ENCODE measurements around the gene VRK2. TPM values are rescaled to one million over a fixed set of nuclear protein-coding genes. Genes with fewer than 3 reads are reported as not detected.
A peak's percentile ranks its signal among the peaks of the same experiment; 100 is the strongest.

VRK2 gene
- total and polyA plus RNA-seq, 5 donors from 2014 or later, result 20.5 to 28.6 (median 24.0) TPM

- Histone ChIP-seq H3K36me3 (ENCODE audit: control insufficient read depth, insufficient read depth, low read length) (no peaks in the 10 kb centered on the region), H3K4me1 (ENCODE audit: control insufficient read depth, insufficient read depth, low read length, poor library complexity, severe bottlenecking) (no peaks in the 10 kb centered on the region), H3K27me3 (ENCODE audit: control insufficient read depth, insufficient read depth, low read length) (no peaks in the 10 kb centered on the region), H3K4me3 (ENCODE audit: low read depth, low read length) (no peak overlapping the region), H3K9me3 (ENCODE audit: control insufficient read depth in 2 of 2, low read length in 2 of 2) (peaks cover 0 to 4% of the 10 kb centered on the region in 2 experiments), H3K27ac (ENCODE audit: insufficient read depth, low read length, poor library complexity, severe bottlenecking) (no peak overlapping the region)
- H3K27ac Mint-ChIP-seq, result no peak overlapping the region
- no peak for DNase-seq
- peaks cover 0 to 15% (median 4%) of the 10 kb centered on the region in 4 donors for H3K4me1 Mint-ChIP-seq
- H3K4me3 Mint-ChIP-seq, result no peak overlapping the region
- H3K27me3 Mint-ChIP-seq, result no peaks in the 10 kb centered on the region
- H3K36me3 Mint-ChIP-seq, result peaks cover 20% of the 10 kb centered on the region
- ATAC-seq (ENCODE audit: low read depth in 2 of 2), result no peak
- H3K9me3 Mint-ChIP-seq, result peaks cover 0 to 12% (median 2%) of the 10 kb centered on the region in 7 donors
These were observed 51.9 kb downstream of the VRK2 start for GRCh38 chr2:58098254-58099095.

- peaks cover 0 to 10% (median 2%) of the 10 kb centered on the region in 7 donors for H3K9me3 Mint-ChIP-seq
- H3K27me3 Mint-ChIP-seq, result no peaks in the 10 kb centered on the region
- H3K36me3 Mint-ChIP-seq, result peaks cover 19% of the 10 kb centered on the region
- H3K36me3 ChIP-seq (ENCODE audit: control insufficient read depth, insufficient read depth, low read length), result no peaks in the 10 kb centered on the region
- H3K27ac ChIP-seq (ENCODE audit: insufficient read depth, low read length, poor library complexity, severe bottlenecking), result no peak overlapping the region
- H3K4me1 ChIP-seq (ENCODE audit: control insufficient read depth, insufficient read depth, low read length, poor library complexity, severe bottlenecking), result no peaks in the 10 kb centered on the region
- H3K27me3 ChIP-seq (ENCODE audit: control insufficient read depth, insufficient read depth, low read length), result no peaks in the 10 kb centered on the region
- ATAC-seq (ENCODE audit: low read depth in 2 of 2) (no peak), DNase-seq (no peak)
- peaks cover 0 to 19% (median 4%) of the 10 kb centered on the region in 4 donors for H3K4me1 Mint-ChIP-seq
- peaks cover 0 to 4% of the 10 kb centered on the region in 2 experiments for H3K9me3 ChIP-seq (ENCODE audit: control insufficient read depth in 2 of 2, low read length in 2 of 2)
- no peak overlapping the region for H3K4me3 ChIP-seq (ENCODE audit: low read depth, low read length)
- no peak overlapping the region for H3K4me3 Mint-ChIP-seq
- H3K27ac Mint-ChIP-seq, result no peak overlapping the region
These were observed 52.6 kb downstream of the VRK2 start for GRCh38 chr2:58099096-58099769.

GRCh38 chr2:58101500-58101899, 54.9 kb downstream of the VRK2 start:
- Histone ChIP-seq H3K27ac (ENCODE audit: insufficient read depth, low read length, poor library complexity, severe bottlenecking) (no peak overlapping the region), H3K36me3 (ENCODE audit: control insufficient read depth, insufficient read depth, low read length) (no peaks in the 10 kb centered on the region), H3K4me3 (ENCODE audit: low read depth, low read length) (no peak overlapping the region), H3K27me3 (ENCODE audit: control insufficient read depth, insufficient read depth, low read length) (no peaks in the 10 kb centered on the region), H3K9me3 (ENCODE audit: control insufficient read depth in 2 of 2, low read length in 2 of 2) (no peaks in the 10 kb centered on the region), H3K4me1 (ENCODE audit: control insufficient read depth, insufficient read depth, low read length, poor library complexity, severe bottlenecking) (no peaks in the 10 kb centered on the region)
- DNase-seq (no peak), ATAC-seq (ENCODE audit: low read depth in 2 of 2) (no peak)
- Mint-ChIP-seq H3K4me1 (peaks cover 0 to 18% (median 8%) of the 10 kb centered on the region in 4 donors), H3K4me3 (no peak overlapping the region), H3K36me3 (peaks cover 5% of the 10 kb centered on the region), H3K27ac (no peak overlapping the region), H3K9me3 (peaks cover 0 to 3% (median 0%) of the 10 kb centered on the region in 7 donors), H3K27me3 (no peaks in the 10 kb centered on the region)

GRCh38 chr2:58106896-58107295, 60.3 kb downstream of the VRK2 start:
- no peaks in the 10 kb centered on the region for H3K9me3 ChIP-seq (ENCODE audit: control insufficient read depth in 2 of 2, low read length in 2 of 2)
- Mint-ChIP-seq H3K4me3 (no peak overlapping the region), H3K27me3 (no peaks in the 10 kb centered on the region), H3K27ac (no peak overlapping the region), H3K9me3 (peaks cover 0 to 3% (median 0%) of the 10 kb centered on the region in 7 donors), H3K4me1 (peaks cover 0 to 22% (median 14%) of the 10 kb centered on the region in 4 donors), H3K36me3 (peaks cover 9% of the 10 kb centered on the region)
- ATAC-seq (ENCODE audit: low read depth in 2 of 2) (no peak), DNase-seq (no peak)
- H3K4me3 ChIP-seq (ENCODE audit: low read depth, low read length), result no peak overlapping the region
- no peaks in the 10 kb centered on the region for H3K36me3 ChIP-seq (ENCODE audit: control insufficient read depth, insufficient read depth, low read length)
- no peak overlapping the region for H3K27ac ChIP-seq (ENCODE audit: insufficient read depth, low read length, poor library complexity, severe bottlenecking)
- no peaks in the 10 kb centered on the region for H3K4me1 ChIP-seq (ENCODE audit: control insufficient read depth, insufficient read depth, low read length, poor library complexity, severe bottlenecking)
- no peaks in the 10 kb centered on the region for H3K27me3 ChIP-seq (ENCODE audit: control insufficient read depth, insufficient read depth, low read length)

- Histone ChIP-seq H3K9me3 (ENCODE audit: control insufficient read depth in 2 of 2, low read length in 2 of 2) (no peaks in the 10 kb centered on the region), H3K27me3 (ENCODE audit: control insufficient read depth, insufficient read depth, low read length) (no peaks in the 10 kb centered on the region), H3K27ac (ENCODE audit: insufficient read depth, low read length, poor library complexity, severe bottlenecking) (no peak overlapping the region), H3K4me3 (ENCODE audit: low read depth, low read length) (no peak overlapping the region), H3K36me3 (ENCODE audit: control insufficient read depth, insufficient read depth, low read length) (no peaks in the 10 kb centered on the region), H3K4me1 (ENCODE audit: control insufficient read depth, insufficient read depth, low read length, poor library complexity, severe bottlenecking) (no peaks in the 10 kb centered on the region)
- Mint-ChIP-seq H3K27ac (peak overlapping the region in 2 of 3 donors; percentile 18 to 65), H3K4me1 (peaks cover 4 to 29% (median 15%) of the 10 kb centered on the region in 4 donors), H3K4me3 (peak overlapping the region in 1 of 4 donors; percentile 3), H3K9me3 (peaks cover 0 to 3% (median 0%) of the 10 kb centered on the region in 7 donors), H3K27me3 (no peaks in the 10 kb centered on the region), H3K36me3 (peaks cover 16% of the 10 kb centered on the region)
- DNase-seq (no peak), ATAC-seq (ENCODE audit: low read depth in 2 of 2) (peak in 1 of 2 donors; percentile 20)
These were observed 61.5 kb downstream of the VRK2 start for GRCh38 chr2:58107803-58108710.

GRCh38 chr2:58109481-58109880, 62.9 kb downstream of the VRK2 start:
- no peak for DNase-seq
- peaks cover 4 to 29% (median 13%) of the 10 kb centered on the region in 4 donors for H3K4me1 Mint-ChIP-seq
- H3K9me3 ChIP-seq (ENCODE audit: control insufficient read depth in 2 of 2, low read length in 2 of 2), result no peaks in the 10 kb centered on the region
- no peak overlapping the region for H3K4me3 Mint-ChIP-seq
- peaks cover 20% of the 10 kb centered on the region for H3K36me3 Mint-ChIP-seq
- no peak overlapping the region for H3K27ac ChIP-seq (ENCODE audit: insufficient read depth, low read length, poor library complexity, severe bottlenecking)
- peaks cover 0 to 4% (median 0%) of the 10 kb centered on the region in 7 donors for H3K9me3 Mint-ChIP-seq
- H3K36me3 ChIP-seq (ENCODE audit: control insufficient read depth, insufficient read depth, low read length), result no peaks in the 10 kb centered on the region
- no peaks in the 10 kb centered on the region for H3K4me1 ChIP-seq (ENCODE audit: control insufficient read depth, insufficient read depth, low read length, poor library complexity, severe bottlenecking)
- H3K4me3 ChIP-seq (ENCODE audit: low read depth, low read length), result no peak overlapping the region
- H3K27me3 Mint-ChIP-seq, result no peaks in the 10 kb centered on the region
- no peaks in the 10 kb centered on the region for H3K27me3 ChIP-seq (ENCODE audit: control insufficient read depth, insufficient read depth, low read length)
- no peak for ATAC-seq (ENCODE audit: low read depth in 2 of 2)
- H3K27ac Mint-ChIP-seq, result no peak overlapping the region

GRCh38 chr2:58110765-58111164, 64.2 kb downstream of the VRK2 start:
- H3K36me3 Mint-ChIP-seq, result peaks cover 29% of the 10 kb centered on the region
- DNase-seq (no peak), ATAC-seq (ENCODE audit: low read depth in 2 of 2) (no peak)
- Histone ChIP-seq H3K27ac (ENCODE audit: insufficient read depth, low read length, poor library complexity, severe bottlenecking) (no peak overlapping the region), H3K27me3 (ENCODE audit: control insufficient read depth, insufficient read depth, low read length) (no peaks in the 10 kb centered on the region), H3K9me3 (ENCODE audit: control insufficient read depth in 2 of 2, low read length in 2 of 2) (no peaks in the 10 kb centered on the region), H3K4me3 (ENCODE audit: low read depth, low read length) (no peak overlapping the region), H3K4me1 (ENCODE audit: control insufficient read depth, insufficient read depth, low read length, poor library complexity, severe bottlenecking) (no peaks in the 10 kb centered on the region), H3K36me3 (ENCODE audit: control insufficient read depth, insufficient read depth, low read length) (no peaks in the 10 kb centered on the region)
- H3K27me3 Mint-ChIP-seq, result no peaks in the 10 kb centered on the region
- peaks cover 4 to 22% (median 13%) of the 10 kb centered on the region in 4 donors for H3K4me1 Mint-ChIP-seq
- no peak overlapping the region for H3K27ac Mint-ChIP-seq
- no peak overlapping the region for H3K4me3 Mint-ChIP-seq
- peaks cover 0 to 1% (median 0%) of the 10 kb centered on the region in 7 donors for H3K9me3 Mint-ChIP-seq

Data from CD4-positive, CD25-positive, alpha-beta regulatory T cell (primary cell).